D721Med (cell line): ENCODE measurements around the gene FAM163A.

Experiments used
- DNase-seq: peaks from one replicate; pipeline ENCODE4 v3.0.0; 2011; ENCODE audit warnings: low spot score; ENCODE audit not compliant: insufficient read length
- FAIRE-seq: peaks from 2 replicates; lab custom pipeline; 2011; peaks lifted over from hg19 to GRCh38; lab: Jason Lieb, UNC
- TF ChIP-seq, protein P1 (sequence below): IDR thresholded peaks from 2 replicates; pipeline ENCODE4 v1.5.1; 2012; ENCODE audit warnings: mild to moderate bottlenecking, control low read depth; ENCODE audit not compliant: insufficient read depth; ENCODE audit errors: missing control alignments

FAM163A gene

GRCh38 chr1:179856296-179856695 is 113.2 kb downstream of the FAM163A start:
- DNase-seq (no peak), FAIRE-seq (no peak)
- TF ChIP-seq, protein P1, sequence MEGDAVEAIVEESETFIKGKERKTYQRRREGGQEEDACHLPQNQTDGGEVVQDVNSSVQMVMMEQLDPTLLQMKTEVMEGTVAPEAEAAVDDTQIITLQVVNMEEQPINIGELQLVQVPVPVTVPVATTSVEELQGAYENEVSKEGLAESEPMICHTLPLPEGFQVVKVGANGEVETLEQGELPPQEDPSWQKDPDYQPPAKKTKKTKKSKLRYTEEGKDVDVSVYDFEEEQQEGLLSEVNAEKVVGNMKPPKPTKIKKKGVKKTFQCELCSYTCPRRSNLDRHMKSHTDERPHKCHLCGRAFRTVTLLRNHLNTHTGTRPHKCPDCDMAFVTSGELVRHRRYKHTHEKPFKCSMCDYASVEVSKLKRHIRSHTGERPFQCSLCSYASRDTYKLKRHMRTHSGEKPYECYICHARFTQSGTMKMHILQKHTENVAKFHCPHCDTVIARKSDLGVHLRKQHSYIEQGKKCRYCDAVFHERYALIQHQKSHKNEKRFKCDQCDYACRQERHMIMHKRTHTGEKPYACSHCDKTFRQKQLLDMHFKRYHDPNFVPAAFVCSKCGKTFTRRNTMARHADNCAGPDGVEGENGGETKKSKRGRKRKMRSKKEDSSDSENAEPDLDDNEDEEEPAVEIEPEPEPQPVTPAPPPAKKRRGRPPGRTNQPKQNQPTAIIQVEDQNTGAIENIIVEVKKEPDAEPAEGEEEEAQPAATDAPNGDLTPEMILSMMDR: no peak

DNA sequence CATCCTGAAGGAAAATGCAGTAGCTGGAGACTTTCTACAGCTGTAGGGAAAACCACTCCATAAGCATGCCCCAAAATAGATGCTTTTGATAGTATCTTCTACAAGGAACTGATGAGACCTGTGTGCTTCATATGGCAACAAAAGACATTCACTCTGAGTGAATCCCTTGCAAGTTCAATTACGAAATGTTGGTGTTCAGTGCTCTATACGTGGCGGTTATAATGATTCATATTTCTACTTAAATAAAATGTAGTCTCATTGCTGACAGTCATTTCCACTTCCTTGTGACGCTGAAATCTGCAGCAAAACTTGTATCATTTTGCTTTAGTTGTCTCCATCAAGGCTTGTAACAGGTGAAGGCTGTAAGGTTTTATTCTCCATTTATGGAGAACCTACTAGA is 113.9 kb downstream of the FAM163A start:
- TF ChIP-seq, protein P1: no peak
- no peak for DNase-seq
- FAIRE-seq: no peak

GRCh38 chr1:179860652-179861051 is 117.6 kb downstream of the FAM163A start:
- TF ChIP-seq, protein P1: no peak
- no peak for FAIRE-seq
- DNase-seq: no peak

DNA sequence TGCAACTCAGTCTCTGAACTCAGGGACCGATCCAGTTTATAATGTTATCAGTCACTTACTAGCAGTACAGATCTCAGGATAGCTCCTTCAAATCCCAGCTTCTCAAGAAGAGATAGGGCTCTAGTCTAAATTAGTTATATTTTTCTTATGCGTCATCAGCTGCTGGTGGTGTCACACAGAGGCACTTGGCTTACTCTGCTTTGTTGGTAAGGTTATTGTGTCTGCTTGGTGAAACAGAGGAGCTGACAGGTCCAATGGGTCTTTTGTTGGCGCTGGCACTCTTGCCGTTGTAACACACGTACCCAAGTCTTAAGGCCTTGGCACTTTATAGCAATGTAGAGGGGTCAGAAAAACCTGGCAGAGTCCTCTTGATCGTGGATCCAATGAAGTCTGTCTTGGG is 122.3 kb downstream of the FAM163A start:
- DNase-seq (no peak), FAIRE-seq (peak; percentile 6)
- TF ChIP-seq, protein P1: no peak
